EL (cell line): Measurements from ENCODE around the gene IL4R.
"Not testable (repeated sequence)": the region's sequence is repeated elsewhere in the genome, so short reads cannot be mapped to it uniquely, and the experiment has no call there.

ENCODE experiments used
- DNase-seq: peaks from one replicate; pipeline ENCODE4 v3.0.0-alpha.2; 2016

The IL4R gene

DNA sequence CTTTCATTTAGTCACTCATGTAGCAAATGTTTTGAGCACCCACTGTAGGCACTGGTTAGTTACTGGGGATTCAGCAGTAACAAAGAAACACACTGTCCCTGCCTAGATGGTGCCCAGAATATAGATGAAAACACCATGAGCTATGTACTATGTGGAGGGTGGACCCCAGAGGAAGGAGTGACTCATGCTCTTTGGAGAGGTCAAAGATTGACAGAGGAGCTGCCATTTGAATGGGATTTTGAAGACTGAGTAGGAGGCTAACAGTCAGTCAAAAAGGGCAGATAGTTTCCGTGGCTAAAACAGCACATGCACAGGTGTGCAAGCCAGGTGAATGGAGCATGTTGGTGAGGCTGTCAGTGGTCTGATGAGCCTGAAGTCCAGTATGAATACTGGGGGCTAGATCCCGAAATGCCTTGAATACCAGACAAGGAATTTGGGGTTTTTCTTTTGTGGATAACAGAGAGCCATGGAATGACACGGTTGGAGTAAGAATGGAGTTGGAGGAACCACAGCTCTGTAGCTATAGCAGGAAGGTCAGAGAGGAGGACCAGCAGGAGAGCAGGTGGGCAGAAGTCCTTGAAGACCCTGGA, 94.3 kb downstream of the IL4R start:
- DNase-seq = peak; percentile 36

DNA sequence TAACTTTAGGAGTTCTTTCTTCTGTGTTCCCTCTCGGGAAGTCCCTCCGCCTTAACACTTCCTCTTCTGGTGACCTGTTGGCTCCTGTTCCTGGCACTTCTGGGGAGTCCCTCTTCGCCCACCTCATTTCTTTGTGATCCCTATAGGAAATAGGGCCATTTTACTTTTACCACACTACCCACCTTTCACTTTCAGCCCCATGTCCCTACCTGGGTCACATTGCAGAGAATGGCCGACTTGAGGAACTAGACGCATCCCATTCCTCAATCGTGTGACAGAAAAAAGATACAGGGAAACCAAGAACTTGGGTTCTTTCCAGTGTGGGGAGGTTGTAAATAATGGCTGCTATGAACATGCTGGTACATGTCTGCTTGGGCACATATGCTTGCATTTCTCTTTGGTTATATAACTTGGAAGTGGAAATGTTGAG, 94.8 kb downstream of the IL4R start:
- DNase-seq = no peak

DNA sequence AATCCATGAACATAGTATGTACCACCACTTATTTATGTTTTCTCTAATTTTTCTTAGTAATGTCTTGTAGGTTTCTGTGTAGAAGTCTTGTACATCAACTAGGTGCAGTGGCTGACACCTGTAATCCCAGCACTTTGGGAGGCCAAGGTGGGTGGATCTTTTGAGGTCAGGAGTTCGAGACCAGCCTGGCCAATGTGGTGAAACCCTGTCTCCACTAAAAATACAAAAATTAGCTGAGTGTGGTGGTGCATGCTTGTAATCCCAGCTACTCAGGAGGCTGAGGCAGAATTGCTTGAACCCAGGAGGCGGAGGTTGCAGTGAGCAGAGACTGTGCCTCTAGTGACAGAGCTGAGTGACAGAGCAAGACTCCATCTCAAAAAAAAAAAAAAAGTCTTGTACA, 96.2 kb downstream of the IL4R start:
- DNase-seq = not testable (repeated sequence)

DNA sequence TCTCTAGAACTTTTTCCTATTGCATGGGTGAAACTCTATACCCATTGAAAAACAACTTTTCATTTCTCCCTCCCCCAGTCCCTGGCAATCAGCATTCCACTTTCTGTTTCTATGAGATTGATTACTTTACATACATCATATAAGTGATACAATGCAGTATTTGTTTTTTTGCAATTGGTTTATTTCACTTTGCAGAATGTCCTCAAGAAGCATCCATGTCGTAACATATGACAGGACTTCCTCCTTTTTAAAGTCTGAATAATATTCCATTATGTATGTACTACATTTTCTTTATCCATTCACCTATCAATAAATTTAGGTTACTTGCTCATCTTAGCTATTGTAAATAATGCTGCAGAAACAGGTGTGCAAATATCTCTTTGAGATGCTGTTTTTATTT, 97.0 kb downstream of the IL4R start:
- DNase-seq = no peak

DNA sequence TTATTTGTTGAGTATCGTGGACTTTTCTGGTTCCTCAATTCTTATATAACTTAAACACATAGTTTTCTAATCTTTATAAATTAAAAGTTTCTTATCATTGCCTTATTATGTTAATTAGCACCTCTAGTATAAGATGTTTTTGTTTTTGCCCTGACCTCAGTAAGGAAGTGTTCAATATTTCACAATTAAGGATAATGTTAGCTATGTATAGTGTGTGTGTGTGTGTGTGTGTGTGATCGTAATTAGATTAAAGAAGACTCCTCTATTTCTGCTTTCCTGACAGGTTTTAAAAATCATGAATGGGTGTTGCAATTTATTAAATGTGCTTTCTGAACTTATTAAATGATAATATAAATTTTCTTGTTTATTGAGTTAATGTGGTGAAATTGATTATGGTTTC, 100.2 kb downstream of the IL4R start:
- DNase-seq = no peak
